WTC11 (cell line): ENCODE measurements around the gene MTMR2. TPM values are rescaled to one million over a fixed set of nuclear protein-coding genes. Genes with fewer than 3 reads are reported as not detected.

ENCODE experiments used
- ATAC-seq: fragments of 200-7000 bp; cut with Tn5 transposase; 2 replicates; pipeline ENCODE4 v1.10.0; 2021; ENCODE audit warnings: mild to moderate bottlenecking, moderate library complexity
- CTCF ChIA-PET: fragments of 300-600 bp; sonication (Branson Sonifier 250); formaldehyde crosslinking; loops from one replicate; lab custom pipeline; 2021; ENCODE audit warnings: antibody characterized with exemption; lab: Charles Lee
- POLR2A ChIA-PET: fragments of 350-600 bp; sonication (Branson Sonifier 250); formaldehyde crosslinking; loops from one replicate; lab custom pipeline; 2021; ENCODE audit warnings: antibody characterized with exemption; lab: Charles Lee
- DNase-seq: peaks from one replicate; pipeline ENCODE4 v3.0.0; 2021; ENCODE audit warnings: low spot score
- H3K27ac Mint-ChIP-seq: 2 replicates; pipeline ENCODE4 v1.8.0; 2021; ENCODE audit warnings: mixed read lengths
- H3K27me3 Mint-ChIP-seq: 2 replicates; pipeline ENCODE4 v1.8.0; 2021; ENCODE audit warnings: low read depth, mild to moderate bottlenecking, moderate library complexity, mixed read lengths
- H3K36me3 Mint-ChIP-seq: 2 replicates; pipeline ENCODE4 v1.8.0; 2021; ENCODE audit warnings: mixed read lengths
- H3K4me1 Mint-ChIP-seq: 2 replicates; pipeline ENCODE4 v1.8.0; 2022; ENCODE audit warnings: mixed read lengths
- H3K4me3 Mint-ChIP-seq: 2 replicates; pipeline ENCODE4 v1.8.0; 2021; ENCODE audit warnings: mild to moderate bottlenecking, moderate library complexity, mixed read lengths
- H3K9me3 Mint-ChIP-seq: 2 replicates; pipeline ENCODE4 v1.8.0; 2021; ENCODE audit warnings: mixed read lengths
- AFF4 ChIP-seq: sonication (generic); formaldehyde crosslinking; IDR thresholded peaks from 2 replicates; pipeline ENCODE4 v1.8.1; 2023; ENCODE audit warnings: mild to moderate bottlenecking, missing genetic modification reagents, borderline replicate concordance
- ATF2 ChIP-seq: sonication (generic); formaldehyde crosslinking; IDR thresholded peaks from 2 replicates; pipeline ENCODE4 v1.8.1; 2022; ENCODE audit warnings: low read depth, missing genetic modification reagents, borderline replicate concordance
- CTCF ChIP-seq: fragments of 200-600 bp; IDR thresholded peaks from 2 replicates; pipeline ENCODE4 v1.8.0; 2022; ENCODE audit warnings: antibody characterized with exemption
- E2F4 ChIP-seq: sonication (generic); formaldehyde crosslinking; IDR thresholded peaks from 2 replicates; pipeline ENCODE4 v1.8.1; 2022; ENCODE audit warnings: low read depth, mild to moderate bottlenecking, moderate library complexity, missing genetic modification reagents, borderline replicate concordance
- ERG ChIP-seq: fragments of 250-450 bp; sonication (Bioruptor Pico); IDR thresholded peaks from 2 replicates; pipeline ENCODE4 v1.8.0; 2021; ENCODE audit warnings: mild to moderate bottlenecking
- IRF1 ChIP-seq: sonication (generic); formaldehyde crosslinking; IDR thresholded peaks from 2 replicates; pipeline ENCODE4 v1.8.0; 2023; ENCODE audit warnings: missing genetic modification reagents
- IRF2 ChIP-seq: sonication (generic); formaldehyde crosslinking; IDR thresholded peaks from 2 replicates; pipeline ENCODE4 v1.8.0; 2022; ENCODE audit warnings: low read depth, missing genetic modification reagents, borderline replicate concordance
- MAX ChIP-seq: sonication (generic); formaldehyde crosslinking; IDR thresholded peaks from 2 replicates; pipeline ENCODE4 v1.8.0; 2022; ENCODE audit warnings: mild to moderate bottlenecking, missing genetic modification reagents
- MLX ChIP-seq: sonication (generic); formaldehyde crosslinking; IDR thresholded peaks from 2 replicates; pipeline ENCODE4 v1.8.1; 2023; ENCODE audit warnings: mild to moderate bottlenecking, missing genetic modification reagents, moderate library complexity
- RELA ChIP-seq: sonication (generic); formaldehyde crosslinking; IDR thresholded peaks from 2 replicates; pipeline ENCODE4 v1.8.1; 2022; ENCODE audit warnings: missing genetic modification reagents, mild to moderate bottlenecking, borderline replicate concordance
- RORB ChIP-seq: fragments of 250-450 bp; sonication (Bioruptor Pico); IDR thresholded peaks from 2 replicates; pipeline ENCODE4 v1.9.0; 2021; ENCODE audit warnings: mild to moderate bottlenecking
- SOX15 ChIP-seq: fragments of 250-450 bp; sonication (Bioruptor Pico); IDR thresholded peaks from 2 replicates; pipeline ENCODE4 v1.9.0; 2021; ENCODE audit warnings: mild to moderate bottlenecking
- TCF7 ChIP-seq: sonication (generic); formaldehyde crosslinking; IDR thresholded peaks from 2 replicates; pipeline ENCODE4 v1.8.0; 2022; ENCODE audit warnings: mild to moderate bottlenecking, low read depth, missing genetic modification reagents, moderate library complexity
- TP53 ChIP-seq: sonication (generic); formaldehyde crosslinking; IDR thresholded peaks from 2 replicates; pipeline ENCODE4 v1.8.1; 2023; ENCODE audit warnings: mild to moderate bottlenecking, missing genetic modification reagents
- ZNF281 ChIP-seq: sonication (generic); formaldehyde crosslinking; IDR thresholded peaks from 2 replicates; pipeline ENCODE4 v1.8.0; 2023; ENCODE audit warnings: mild to moderate bottlenecking, missing genetic modification reagents
- ZNF416 ChIP-seq: fragments of 250-450 bp; sonication (Bioruptor Pico); IDR thresholded peaks from 2 replicates; pipeline ENCODE4 v1.9.0; 2021; ENCODE audit warnings: mild to moderate bottlenecking, inconsistent platforms
- ZNF423 ChIP-seq: fragments of 250-450 bp; sonication (Bioruptor Pico); IDR thresholded peaks from 2 replicates; pipeline ENCODE4 v2.1.2; 2022; ENCODE audit warnings: mild to moderate bottlenecking, moderate library complexity
- ZNF671 ChIP-seq: fragments of 250-450 bp; sonication (Bioruptor Pico); IDR thresholded peaks from 2 replicates; pipeline ENCODE4 v1.8.0; 2021; ENCODE audit warnings: mild to moderate bottlenecking
- total RNA-seq: library from RNA; stranded (reverse); gene quantifications from 3 replicates; pipeline ENCODE4 v1.2.3, GENCODE V29; 2021

Gene MTMR2
- total RNA-seq, 1 experiment from 2014 or later = 45.6 TPM

GRCh38 chr11:95803973-95804372, 119.9 kb downstream of the MTMR2 start:
- Mint-ChIP-seq H3K36me3 (peaks cover 80% of the 10 kb centered on the region), H3K27me3 (no peaks in the 10 kb centered on the region), H3K4me3 (no peak overlapping the region), H3K27ac (no peak overlapping the region), H3K9me3 (peaks cover 31% of the 10 kb centered on the region), H3K4me1 (no peaks in the 10 kb centered on the region)
- ChIA-PET POLR2A (no interaction called here), CTCF (no interaction called here)
- ATAC-seq (no peak), DNase-seq (no peak)
- TF ChIP-seq IRF2 (no peak), SOX15 (no peak), IRF1 (CRISPR knock-in tag) (no peak), ZNF423 (CRISPR knock-in tag) (no peak), TCF7 (CRISPR knock-in tag) (no peak), E2F4 (CRISPR knock-in tag) (no peak), ZNF281 (CRISPR knock-in tag) (no peak), MAX (CRISPR knock-in tag) (no peak), CTCF (no peak)

- H3K4me1 Mint-ChIP-seq = no peaks in the 10 kb centered on the region
- H3K27me3 Mint-ChIP-seq = no peaks in the 10 kb centered on the region
- ChIA-PET CTCF (no interaction called here), POLR2A (interaction anchor here (0.7 kb wide), 1 partner anchor 15 kb away, joined by 6 read pairs; no protein-coding TSS in a partner anchor)
- ATAC-seq (no peak), DNase-seq (no peak)
- peaks cover 20% of the 10 kb centered on the region for H3K9me3 Mint-ChIP-seq
- peaks cover 69% of the 10 kb centered on the region for H3K36me3 Mint-ChIP-seq
- no peak overlapping the region for H3K27ac Mint-ChIP-seq
- no peak overlapping the region for H3K4me3 Mint-ChIP-seq
- TF ChIP-seq ERG (CRISPR knock-in tag) (no peak), AFF4 (CRISPR knock-in tag) (no peak), ZNF416 (CRISPR knock-in tag) (no peak), RELA (no peak), MLX (CRISPR knock-in tag) (no peak), ATF2 (CRISPR knock-in tag) (no peak), ZNF671 (CRISPR knock-in tag) (no peak), TP53 (CRISPR knock-in tag) (no peak), RORB (no peak)
Measured at GRCh38 chr11:95802806-95803205, 121.1 kb downstream of the MTMR2 start.
